HepG2 (cell line): Measurements from ENCODE around the gene BRD8. TPM values are rescaled to one million over a fixed set of nuclear protein-coding genes. Genes with fewer than 3 reads are reported as not detected.
A peak's percentile ranks its signal among the peaks of the same experiment; 100 is the strongest.

Experiments used
- ATAC-seq: fragments of 200-7000 bp; cut with Tn5 transposase; 3 replicates; pipeline ENCODE4 v1.9.1; 2020; ENCODE audit warnings: mild to moderate bottlenecking, moderate library complexity
- BruUV-seq: library from RNA; stranded (reverse); fragments of 400-500 nt; replicated peaks from 2 replicates; lab custom pipeline; 2021; lab: Mats Ljungman, UMichigan
- CTCF ChIA-PET: fragments of 300-600 bp; formaldehyde crosslinking; extraction: SDS; loops from one replicate; lab custom pipeline; 2021; ENCODE audit warnings: low total read pairs, inconsistent platforms, low intra/inter-chr PET ratio; lab: Yijun Ruan, JAX
- POLR2A ChIA-PET: fragments of 350-600 bp; sonication (Branson Sonifier 250); formaldehyde crosslinking; loops from one replicate; lab custom pipeline; 2020; ENCODE audit warnings: antibody characterized with exemption, inconsistent platforms; lab: Yijun Ruan, JAX
- DNase-seq: peaks from one replicate; pipeline ENCODE4 v3.0.0-alpha.2; 2015; ENCODE audit warnings: low spot score
- FAIRE-seq: peaks from 3 replicates; lab custom pipeline; 2011; peaks lifted over from hg19 to GRCh38; lab: Jason Lieb, UNC
- H2AFZ ChIP-seq: one replicate; pipeline ENCODE4 v1.6.1; 2011; ENCODE audit warnings: low read length, inconsistent platforms
- H3K27ac ChIP-seq: fragments of 300-600 bp; 3 replicates; pipeline ENCODE4 v1.8.0; 2011; ENCODE audit warnings: mixed run types, mild to moderate bottlenecking, mixed read lengths, low read length, inconsistent platforms; ENCODE audit not compliant: insufficient read depth; ENCODE audit errors: extremely low read length
- H3K27me3 ChIP-seq, 2 experiments: fragments of 200-600 bp in 1 of 2; 2 replicates in 1 of 2; 3 replicates in 1 of 2; pipeline versions ENCODE4 v1.6.0 to v1.8.0; 2011; ENCODE audit warnings: low read length in 2 of 2, mild to moderate bottlenecking in 2 of 2, moderate library complexity in 2 of 2, inconsistent platforms in 1 of 2; ENCODE audit not compliant: insufficient read depth in 2 of 2, control insufficient read depth in 1 of 2
- H3K36me3 ChIP-seq, 2 experiments: fragments of 200-600 bp in 1 of 2; replicated peaks in 1 of 2; 2 replicates in 1 of 2; 3 replicates in 1 of 2; pipeline versions ENCODE4 v1.5.1 to v1.8.0; 2011; ENCODE audit warnings: low read length in 2 of 2, inconsistent platforms in 1 of 2; ENCODE audit not compliant: insufficient read depth in 2 of 2, control insufficient read depth in 1 of 2
- H3K4me1 ChIP-seq: 2 replicates; pipeline ENCODE4 v1.5.1; 2012; ENCODE audit warnings: low read length, inconsistent platforms; ENCODE audit not compliant: insufficient read depth
- H3K4me2 ChIP-seq: 2 replicates; pipeline ENCODE4 v1.6.0; 2011; ENCODE audit warnings: low read depth, low read length, inconsistent platforms
- H3K4me3 ChIP-seq, 3 experiments: fragments of 200-600 bp in 1 of 3; sonication (generic), shearing (Covaris generic) in 1 of 3; replicated peaks in 1 of 3; 2 replicates each; pipeline ENCODE4 v1.5.1; 2011 to 2016; ENCODE audit warnings: low read length in 3 of 3, inconsistent platforms in 2 of 3, low read depth in 2 of 3, mild to moderate bottlenecking in 2 of 3, control low read depth in 1 of 3, mixed read lengths in 1 of 3; ENCODE audit not compliant: insufficient read depth in 1 of 3
- H3K79me2 ChIP-seq: one replicate; pipeline ENCODE4 v1.6.1; 2011; ENCODE audit warnings: low read length, inconsistent platforms; ENCODE audit not compliant: insufficient read depth
- H3K9ac ChIP-seq: 2 replicates; pipeline ENCODE4 v1.6.0; 2011; ENCODE audit warnings: mild to moderate bottlenecking, low read depth, low read length, inconsistent platforms; ENCODE audit not compliant: insufficient read depth
- H3K9me3 ChIP-seq: 2 replicates; pipeline ENCODE4 v1.5.1; 2012; ENCODE audit warnings: mild to moderate bottlenecking, low read length
- H4K20me1 ChIP-seq: 2 replicates; pipeline ENCODE4 v1.6.0; 2011; ENCODE audit warnings: inconsistent platforms, mild to moderate bottlenecking, low read length, moderate library complexity; ENCODE audit not compliant: insufficient read depth
- MAFF ChIP-seq: IDR thresholded peaks from 2 replicates; pipeline ENCODE4 v1.6.1; 2011; ENCODE audit warnings: low read depth, low read length, improper control_type of control experiment
- MAFK ChIP-seq, 2 experiments: IDR thresholded peaks in 1 of 2; conservative IDR thresholded peaks in 1 of 2; 2 replicates each; pipeline ENCODE4 v1.6.1; 2011; ENCODE audit warnings: improper control_type of control experiment in 2 of 2, low read length in 2 of 2
- MAZ ChIP-seq, 2 experiments: sonication (generic) in 1 of 2; formaldehyde crosslinking in 1 of 2; IDR thresholded peaks; 2 replicates each; pipeline versions ENCODE4 v1.5.0 to v1.6.1; 2012 to 2020; ENCODE audit warnings: low read depth in 2 of 2, mild to moderate bottlenecking in 2 of 2, borderline replicate concordance in 1 of 2, improper control_type of control experiment in 1 of 2, low read length in 1 of 2, missing genetic modification reagents in 1 of 2, moderate library complexity in 1 of 2
- ZNF337 ChIP-seq: sonication (generic); formaldehyde crosslinking; IDR thresholded peaks from 2 replicates; pipeline ENCODE4 v1.5.1; 2020; ENCODE audit warnings: missing genetic modification reagents, low read depth, mild to moderate bottlenecking, borderline replicate concordance
- ZSCAN20 ChIP-seq: sonication (generic); formaldehyde crosslinking; IDR thresholded peaks from 2 replicates; pipeline ENCODE4 v1.4.0; 2020; ENCODE audit warnings: missing genetic modification reagents, mild to moderate bottlenecking, borderline replicate concordance
- in situ Hi-C: cut with HindIII; loops from 2 replicates; pipeline ENCODE4 v1.10.0; 2017; ENCODE audit warnings: low pct_unique_long_range_greater_than_20kb; ENCODE audit not compliant: extremely low pct_ligation_motif_present
- intact Hi-C: fragments of 100-400 bp; cut with micrococcal nuclease; formaldehyde crosslinking; loops from one replicate; pipeline ENCODE4 v1.10.0; 2022; ENCODE audit not compliant: unreplicated experiment
- polyA plus RNA-seq, 8 experiments: library from polyadenylated mRNA; depleted of rRNA in 3 of 8; stranded (reverse) in 7 of 8; unstranded in 1 of 8; fragments of >200 nt; fragmentation: Illumina TruSeq in 4 of 8; extraction: Trizol in 4 of 8; gene quantifications; 2 replicates each; pipeline versions ENCODE4 v1.2.1 to v1.2.3, GENCODE V29; 2011 to 2016; ENCODE audit warnings: low read depth in 4 of 8, missing spikeins in 1 of 8, mixed read lengths in 1 of 8; ENCODE audit not compliant: insufficient read depth in 1 of 8
- total RNA-seq, 5 experiments: library from RNA; depleted of rRNA; stranded (reverse); fragments of >200 nt; fragmentation: Illumina TruSeq; extraction: Trizol; gene quantifications; 2 replicates each; pipeline ENCODE4 v1.2.3, GENCODE V29; 2016; ENCODE audit warnings: low read depth in 1 of 5
- TF ChIP-seq, protein P1 (sequence below), 2 experiments: sonication (generic) in 1 of 2; formaldehyde crosslinking in 1 of 2; IDR thresholded peaks; 2 replicates each; pipeline versions ENCODE4 v1.5.1 to v1.6.1; 2011 to 2020; ENCODE audit warnings: borderline replicate concordance in 1 of 2, low read depth in 1 of 2, low read length in 1 of 2, mild to moderate bottlenecking in 1 of 2, missing genetic modification reagents in 1 of 2, moderate library complexity in 1 of 2
- TF ChIP-seq, protein P2 (sequence below): sonication (generic); formaldehyde crosslinking; IDR thresholded peaks from 2 replicates; pipeline ENCODE4 v1.4.0; 2020; ENCODE audit warnings: missing genetic modification reagents, borderline replicate concordance

BRD8 gene
- total and polyA plus RNA-seq, 2 of the 13 experiments (the other 11 are each of a cell fraction or from before 2014, with no cell fraction given), result 62.5 to 71.1 TPM

DNA sequence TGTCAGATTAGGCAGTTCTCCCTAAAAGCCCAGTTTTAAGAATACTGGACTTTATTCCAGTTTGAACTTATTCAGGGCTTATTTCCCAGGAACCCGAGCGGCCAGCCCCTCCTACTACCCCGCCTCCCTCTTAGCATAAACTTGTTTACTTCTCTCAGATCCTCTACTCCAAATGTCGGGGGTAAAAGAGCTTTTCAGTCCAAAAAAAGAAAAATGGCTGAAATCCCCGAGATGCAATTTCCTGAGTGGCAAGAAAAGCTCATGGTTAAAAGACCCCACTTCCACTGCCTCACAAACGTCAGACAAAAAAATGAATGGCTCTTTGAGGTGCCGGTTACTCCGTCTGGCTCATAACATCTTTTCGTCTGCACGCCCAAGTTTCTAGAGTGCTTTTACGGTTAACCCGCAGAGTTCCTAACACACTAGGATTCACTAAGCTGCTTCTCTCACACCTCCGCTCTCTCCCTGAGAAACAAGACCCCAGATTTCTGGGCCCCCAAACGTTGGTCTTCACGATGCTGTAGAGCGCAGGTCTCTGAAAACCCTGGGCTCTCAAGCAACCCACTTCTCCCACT lies 402 bp downstream of the BRD8 start (continued):
- TF ChIP-seq, protein P1, sequence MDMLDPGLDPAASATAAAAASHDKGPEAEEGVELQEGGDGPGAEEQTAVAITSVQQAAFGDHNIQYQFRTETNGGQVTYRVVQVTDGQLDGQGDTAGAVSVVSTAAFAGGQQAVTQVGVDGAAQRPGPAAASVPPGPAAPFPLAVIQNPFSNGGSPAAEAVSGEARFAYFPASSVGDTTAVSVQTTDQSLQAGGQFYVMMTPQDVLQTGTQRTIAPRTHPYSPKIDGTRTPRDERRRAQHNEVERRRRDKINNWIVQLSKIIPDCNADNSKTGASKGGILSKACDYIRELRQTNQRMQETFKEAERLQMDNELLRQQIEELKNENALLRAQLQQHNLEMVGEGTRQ (IDR thresholded peaks at IDR 0.05; ENCODE audit: low read depth, low read length), result no peak
- TF ChIP-seq, protein P1 (CRISPR knock-in tag; IDR thresholded peaks at IDR 0.05; ENCODE audit: borderline replicate concordance), result no peak
- TF ChIP-seq ZNF337 (CRISPR knock-in tag) (no peak), ZSCAN20 (CRISPR knock-in tag) (0 out of 2 replicates have a peak, but pooled peaks have one; percentile 55)
- TF ChIP-seq, protein P2, sequence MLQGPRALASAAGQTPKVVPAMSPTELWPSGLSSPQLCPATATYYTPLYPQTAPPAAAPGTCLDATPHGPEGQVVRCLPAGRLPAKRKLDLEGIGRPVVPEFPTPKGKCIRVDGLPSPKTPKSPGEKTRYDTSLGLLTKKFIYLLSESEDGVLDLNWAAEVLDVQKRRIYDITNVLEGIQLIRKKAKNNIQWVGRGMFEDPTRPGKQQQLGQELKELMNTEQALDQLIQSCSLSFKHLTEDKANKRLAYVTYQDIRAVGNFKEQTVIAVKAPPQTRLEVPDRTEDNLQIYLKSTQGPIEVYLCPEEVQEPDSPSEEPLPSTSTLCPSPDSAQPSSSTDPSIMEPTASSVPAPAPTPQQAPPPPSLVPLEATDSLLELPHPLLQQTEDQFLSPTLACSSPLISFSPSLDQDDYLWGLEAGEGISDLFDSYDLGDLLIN (CRISPR knock-in tag), result 0 out of 2 replicates have a peak, but pooled peaks have one; percentile 62
- TF ChIP-seq, all 625 proteins: peak for 33

DNA sequence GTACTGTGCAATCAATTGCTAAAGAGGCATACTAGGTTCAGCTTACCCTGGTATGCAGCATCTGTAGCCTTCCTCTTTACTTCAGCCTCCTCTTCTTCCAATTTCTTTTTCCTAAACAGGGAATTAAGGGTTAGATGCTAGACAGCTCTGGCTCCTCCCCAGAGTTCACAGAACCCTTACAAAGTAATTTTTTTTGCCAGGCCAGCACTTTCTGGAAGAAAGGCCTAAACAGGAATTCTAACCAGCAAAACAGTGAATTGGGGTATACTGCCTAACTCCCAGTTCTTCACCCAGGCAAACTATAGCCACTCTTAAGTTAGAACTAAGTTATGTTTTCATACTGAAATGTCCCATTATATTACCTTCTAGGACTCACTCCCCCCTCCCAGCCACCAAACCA lies 8.1 kb downstream of the BRD8 start:
- POLR2A ChIA-PET, result no interaction called here

More for the DNA sequence above, 8.1 kb downstream of the BRD8 start:
- CTCF ChIA-PET, result no interaction called here
- no peaks in the 10 kb centered on the region for H3K4me1 ChIP-seq
- in situ Hi-C loops (no loop called here), intact Hi-C loops (no loop called here)
- H3K27me3 ChIP-seq, result no peaks in the 10 kb centered on the region
- H3K79me2 ChIP-seq, result peaks cover 3% of the 10 kb centered on the region
- TF ChIP-seq MAZ (IDR thresholded peaks at IDR 0.05; ENCODE audit: borderline replicate concordance, low read depth, low read length), result no peak
- TF ChIP-seq MAZ (CRISPR knock-in tag; IDR thresholded peaks at IDR 0.05; ENCODE audit: low read depth), result no peak
- TF ChIP-seq MAFF, result peak; percentile 47; the same call in 1 of the 2 replicates
- TF ChIP-seq MAFK (conservative IDR thresholded peaks at IDR 0.05 in 1 of 2, IDR thresholded peaks at IDR 0.05 in 1 of 2; ENCODE audit: low read length in 2 of 2), result peak; percentile 37 to 75; a peak in 3 of 4 replicates
- no peak overlapping the region for H3K4me2 ChIP-seq
- H3K4me3 ChIP-seq, result no peak overlapping the region
- no peak overlapping the region for H3K9ac ChIP-seq
- BruUV-seq, result no TSS peak
- no peak for FAIRE-seq
- no peaks in the 10 kb centered on the region for H3K9me3 ChIP-seq
- no peaks in the 10 kb centered on the region for H4K20me1 ChIP-seq
- peaks cover 23 to 80% of the 10 kb centered on the region in 2 experiments for H3K36me3 ChIP-seq
- DNase-seq, result no peak
- no peak overlapping the region for H3K27ac ChIP-seq
- no peak for ATAC-seq
- H2AFZ ChIP-seq, result no peak overlapping the region
